ENCODE measurements around the gene MAMSTR. TPM values are rescaled to one million over a fixed set of nuclear protein-coding genes. Genes with fewer than 3 reads are reported as not detected.

MAMSTR gene
- total and polyA plus RNA-seq, 4 donors: 0.48 to 1.5 (median 1.2) TPM

DNA sequence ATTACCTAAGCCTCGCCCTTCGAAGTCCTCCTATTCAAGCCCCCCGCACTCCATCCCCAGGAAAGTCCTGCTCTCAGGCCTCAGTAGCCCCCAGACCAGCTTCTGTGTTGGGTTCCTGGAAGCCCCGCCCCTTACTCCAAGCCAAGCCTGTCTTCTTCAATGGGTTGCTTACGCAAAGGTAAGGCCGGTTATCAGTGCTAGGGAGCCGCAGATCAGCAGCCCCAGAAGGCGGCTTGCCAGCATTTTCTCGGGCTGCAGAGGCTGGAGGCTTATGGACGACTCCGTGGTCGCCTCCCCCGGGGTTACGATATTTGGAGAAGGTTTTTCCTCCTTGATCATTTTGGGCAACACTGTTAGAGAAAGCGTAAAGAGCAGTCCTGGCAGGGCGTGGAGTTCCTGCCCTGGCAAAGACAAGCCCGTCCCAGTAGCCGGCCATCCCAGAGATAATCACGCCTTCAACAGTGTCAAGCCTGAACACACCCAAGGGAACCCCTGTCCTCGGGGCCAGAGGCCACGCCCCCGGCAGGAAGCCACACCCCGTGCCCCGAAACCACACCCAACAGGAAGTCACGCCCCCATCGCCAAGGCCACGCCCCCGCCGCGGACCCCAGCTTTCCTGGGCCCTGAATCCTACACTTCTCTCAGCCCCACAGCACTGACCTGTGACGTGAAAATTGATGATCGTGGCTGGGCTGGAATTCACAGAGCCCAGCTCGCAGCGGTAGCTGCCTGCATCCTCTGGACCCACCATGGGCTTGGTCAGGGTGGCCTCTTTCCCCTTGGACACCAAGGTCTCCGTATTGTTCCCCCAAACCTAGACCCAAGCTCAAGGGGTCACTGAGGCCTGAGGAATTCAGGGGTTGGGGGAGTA lies 21.8 kb upstream of the MAMSTR start:
- DNase-seq: no peak
- Histone ChIP-seq H3K9ac (ENCODE audit: insufficient read depth in 1 of 2, low read length in 2 of 2) (no peak overlapping the region), H3K4me1 (ENCODE audit: control insufficient read depth in 5 of 5, insufficient read depth in 5 of 5, low read length in 5 of 5) (peaks cover 0 to 21% (median 2%) of the 10 kb centered on the region in 5 donors)

DNA sequence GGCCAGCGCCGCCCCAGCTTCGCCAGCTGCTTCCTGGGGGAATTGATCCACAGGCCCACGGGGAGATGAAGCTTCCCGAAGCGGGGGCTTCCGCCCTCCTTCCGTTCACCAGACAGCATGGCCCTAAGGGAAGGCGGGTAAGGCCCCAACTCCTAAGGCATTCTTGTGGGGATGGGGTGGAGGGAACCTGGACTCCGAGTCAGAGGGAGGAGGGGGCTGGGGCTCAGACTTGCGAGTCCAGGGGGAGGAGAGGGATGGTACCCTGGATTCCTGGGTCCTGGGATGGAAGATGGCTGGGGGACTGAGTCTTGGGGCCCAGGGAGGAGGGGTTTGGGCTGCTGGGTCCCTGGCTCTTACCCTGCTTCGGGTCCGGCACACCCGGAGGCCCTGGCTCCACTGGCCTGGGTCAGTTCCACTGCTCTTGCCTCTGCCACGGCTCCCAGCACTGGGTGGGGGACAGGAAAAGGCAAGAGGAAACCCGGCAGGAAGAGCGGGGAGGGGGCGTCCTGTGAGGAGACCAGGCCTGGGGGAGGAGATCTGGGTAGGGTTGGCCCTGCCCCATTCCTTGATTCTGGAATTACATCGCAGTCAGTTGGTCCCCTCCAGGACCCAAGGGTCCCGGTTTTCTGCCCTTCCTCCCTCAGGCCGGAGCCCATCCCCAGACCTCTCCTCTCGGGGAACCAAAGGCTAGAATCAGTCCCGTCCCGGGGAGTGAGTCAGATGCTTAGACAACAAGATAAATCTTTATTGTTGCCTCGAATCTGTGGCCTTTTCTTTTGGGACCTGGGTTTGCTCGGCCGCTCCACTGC lies 20.8 kb upstream of the MAMSTR start, which contains the start of gene RASIP1:
Gene RASIP1, minus strand, starts transcription at position 447 of the 809 bp plus-strand sequence. Its CDS starts 328 bp downstream, at position 119.
- H3K9me3 ChIP-seq (ENCODE audit: control insufficient read depth in 4 of 4, insufficient read depth in 3 of 4, low read length in 3 of 4): no peaks in the 10 kb centered on the region
- peak within 1 kb of the TSS; percentile 74 for H3K4me3 ChIP-seq
- WGBS, 2 donors: 30 to 49% methylated on average over 26 to 27 of the region's 27 CpGs
- H3K27me3 ChIP-seq (ENCODE audit: control insufficient read depth in 3 of 3, insufficient read depth in 3 of 3, low read length in 2 of 3): peaks cover 0 to 16% (median 12%) of the 10 kb centered on the region in 3 donors
- H3K9ac ChIP-seq (ENCODE audit: insufficient read depth in 1 of 2, low read length in 2 of 2): no peak within 1 kb of the TSS
- TF ChIP-seq, protein P1, sequence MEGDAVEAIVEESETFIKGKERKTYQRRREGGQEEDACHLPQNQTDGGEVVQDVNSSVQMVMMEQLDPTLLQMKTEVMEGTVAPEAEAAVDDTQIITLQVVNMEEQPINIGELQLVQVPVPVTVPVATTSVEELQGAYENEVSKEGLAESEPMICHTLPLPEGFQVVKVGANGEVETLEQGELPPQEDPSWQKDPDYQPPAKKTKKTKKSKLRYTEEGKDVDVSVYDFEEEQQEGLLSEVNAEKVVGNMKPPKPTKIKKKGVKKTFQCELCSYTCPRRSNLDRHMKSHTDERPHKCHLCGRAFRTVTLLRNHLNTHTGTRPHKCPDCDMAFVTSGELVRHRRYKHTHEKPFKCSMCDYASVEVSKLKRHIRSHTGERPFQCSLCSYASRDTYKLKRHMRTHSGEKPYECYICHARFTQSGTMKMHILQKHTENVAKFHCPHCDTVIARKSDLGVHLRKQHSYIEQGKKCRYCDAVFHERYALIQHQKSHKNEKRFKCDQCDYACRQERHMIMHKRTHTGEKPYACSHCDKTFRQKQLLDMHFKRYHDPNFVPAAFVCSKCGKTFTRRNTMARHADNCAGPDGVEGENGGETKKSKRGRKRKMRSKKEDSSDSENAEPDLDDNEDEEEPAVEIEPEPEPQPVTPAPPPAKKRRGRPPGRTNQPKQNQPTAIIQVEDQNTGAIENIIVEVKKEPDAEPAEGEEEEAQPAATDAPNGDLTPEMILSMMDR (IDR thresholded peaks at IDR 0.05; ENCODE audit: control extremely low read depth, extremely low read depth): no peak
- ATAC-seq (ENCODE audit: insufficient read depth, low FRiP score) (no peak), DNase-seq (no peak)
- peak within 1 kb of the TSS; percentile 80 for H3K27ac ChIP-seq (ENCODE audit: low read depth in 1 of 2, low read length in 1 of 2)
- peaks cover 0 to 3% (median 0%) of the 10 kb centered on the region in 4 donors for H3K36me3 ChIP-seq (ENCODE audit: control insufficient read depth in 4 of 4, insufficient read depth in 4 of 4, low read length in 4 of 4)
- peaks cover 0 to 20% (median under 1%) of the 10 kb centered on the region in 5 donors for H3K4me1 ChIP-seq (ENCODE audit: control insufficient read depth in 5 of 5, insufficient read depth in 5 of 5, low read length in 5 of 5)

More for the DNA sequence above, 21.8 kb upstream of the MAMSTR start:
- ATAC-seq (ENCODE audit: insufficient read depth, low FRiP score): no peak
- 35 to 40% methylated on average over 35 of the region's 35 CpGs for WGBS, 2 donors
- TF ChIP-seq, protein P1 (IDR thresholded peaks at IDR 0.05; ENCODE audit: control extremely low read depth, extremely low read depth): no peak
- Histone ChIP-seq H3K36me3 (ENCODE audit: control insufficient read depth in 4 of 4, insufficient read depth in 4 of 4, low read length in 4 of 4) (peaks cover 0 to under 1% (median 0%) of the 10 kb centered on the region in 4 donors), H3K9me3 (ENCODE audit: control insufficient read depth in 4 of 4, insufficient read depth in 3 of 4, low read length in 3 of 4) (peaks cover 0 to under 1% (median 0%) of the 10 kb centered on the region in 4 donors), H3K27ac (ENCODE audit: low read depth in 1 of 2, low read length in 1 of 2) (peak overlapping the region; percentile 78 to 80), H3K4me3 (peak overlapping the region; percentile 22), H3K27me3 (ENCODE audit: control insufficient read depth in 3 of 3, insufficient read depth in 3 of 3, low read length in 2 of 3) (peaks cover 0 to 19% (median 19%) of the 10 kb centered on the region in 3 donors)

DNA sequence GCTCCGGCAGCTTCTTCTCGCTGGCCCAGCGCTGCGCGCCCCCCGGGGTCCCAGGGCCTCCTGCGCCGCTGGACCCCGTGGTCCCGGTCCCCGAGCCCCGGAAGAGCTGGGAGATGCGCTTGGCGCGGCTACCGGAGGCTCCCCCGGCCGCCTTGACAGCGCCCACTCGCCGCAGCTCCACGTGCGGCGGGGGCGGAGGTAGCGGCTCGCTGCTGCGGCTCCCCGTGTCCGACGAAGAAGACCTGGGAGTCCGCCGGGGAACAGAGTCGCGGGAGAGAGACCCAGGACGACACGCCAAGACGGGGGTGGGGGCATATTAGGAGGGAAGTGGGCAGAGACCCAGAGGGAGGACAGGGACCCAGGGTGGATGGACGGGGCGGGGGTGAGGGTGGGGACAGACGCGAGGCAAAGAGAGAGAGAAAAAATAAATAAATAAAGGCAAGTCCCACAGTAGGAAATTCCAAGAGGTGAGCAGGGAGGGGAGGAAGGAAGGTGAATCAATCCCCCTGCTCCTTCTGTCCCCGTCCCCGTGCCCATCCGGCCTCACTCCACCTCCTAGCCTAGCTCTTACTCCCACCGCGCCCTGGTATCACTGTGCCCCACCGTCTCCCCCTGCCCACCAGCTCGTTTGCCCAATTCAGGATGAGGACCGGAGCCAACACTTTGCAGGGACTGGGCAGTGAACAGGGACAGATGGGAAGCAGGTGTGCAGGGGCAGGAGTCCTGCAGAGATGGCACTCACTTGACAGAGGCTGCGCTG lies 20.1 kb upstream of the MAMSTR start:
- peaks cover 0 to 7% (median 0%) of the 10 kb centered on the region in 4 donors for H3K36me3 ChIP-seq (ENCODE audit: control insufficient read depth in 4 of 4, insufficient read depth in 4 of 4, low read length in 4 of 4)
- H3K9ac ChIP-seq (ENCODE audit: insufficient read depth in 1 of 2, low read length in 2 of 2): no peak overlapping the region
- H3K9me3 ChIP-seq (ENCODE audit: control insufficient read depth in 4 of 4, insufficient read depth in 3 of 4, low read length in 3 of 4): no peaks in the 10 kb centered on the region
- ATAC-seq (ENCODE audit: insufficient read depth, low FRiP score) (no peak), DNase-seq (no peak)
- H3K27ac ChIP-seq (ENCODE audit: low read depth in 1 of 2, low read length in 1 of 2): peak overlapping the region; percentile 80
- H3K4me3 ChIP-seq: peak overlapping the region; percentile 74
- WGBS, 2 donors: 6 to 11% methylated on average over 46 to 51 of the region's 51 CpGs
- H3K4me1 ChIP-seq (ENCODE audit: control insufficient read depth in 5 of 5, insufficient read depth in 5 of 5, low read length in 5 of 5): peaks cover 0 to 20% (median 0%) of the 10 kb centered on the region in 5 donors
- TF ChIP-seq, protein P1 (IDR thresholded peaks at IDR 0.05; ENCODE audit: control extremely low read depth, extremely low read depth): no peak
- H3K27me3 ChIP-seq (ENCODE audit: control insufficient read depth in 3 of 3, insufficient read depth in 3 of 3, low read length in 2 of 3): peaks cover 0 to 16% (median 9%) of the 10 kb centered on the region in 3 donors
